ENCODE results near the gene CIRBP.

The CIRBP gene

DNA sequence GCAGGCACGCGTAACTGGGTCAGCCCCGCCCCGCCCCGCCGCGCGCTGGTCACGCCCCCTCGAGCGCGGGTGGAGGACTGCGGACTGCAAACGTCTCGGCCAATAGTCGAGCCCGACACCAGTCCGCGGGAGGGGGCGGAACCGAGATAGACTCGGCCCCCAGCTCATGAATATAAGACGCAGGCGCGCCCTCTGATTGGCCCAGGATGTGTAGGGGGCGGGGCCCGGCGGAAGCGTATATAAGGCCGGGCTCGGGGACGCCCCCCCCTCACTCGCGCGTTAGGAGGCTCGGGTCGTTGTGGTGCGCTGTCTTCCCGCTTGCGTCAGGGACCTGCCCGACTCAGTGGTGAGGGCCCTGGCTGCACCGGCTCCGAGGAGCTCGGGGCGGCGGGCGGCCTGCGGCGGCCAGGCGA is at the start of gene CIRBP:
Gene CIRBP, plus strand, starts transcription at position 268 of the 413 bp plus-strand sequence. CDS start 1,602 bp downstream, outside the sequence.
- H2AFZ ChIP-seq (ENCODE audit: low read depth): peak within 1 kb of the TSS; percentile 36; the same call in 1 of the 2 replicates
- peaks cover 36% of the 10 kb centered on the region for H3K79me2 ChIP-seq (ENCODE audit: insufficient read depth, low read depth)
- peaks cover 21% of the 10 kb centered on the region; the same call in 1 of the 2 replicates for H3K36me3 ChIP-seq (ENCODE audit: insufficient read depth)

DNA sequence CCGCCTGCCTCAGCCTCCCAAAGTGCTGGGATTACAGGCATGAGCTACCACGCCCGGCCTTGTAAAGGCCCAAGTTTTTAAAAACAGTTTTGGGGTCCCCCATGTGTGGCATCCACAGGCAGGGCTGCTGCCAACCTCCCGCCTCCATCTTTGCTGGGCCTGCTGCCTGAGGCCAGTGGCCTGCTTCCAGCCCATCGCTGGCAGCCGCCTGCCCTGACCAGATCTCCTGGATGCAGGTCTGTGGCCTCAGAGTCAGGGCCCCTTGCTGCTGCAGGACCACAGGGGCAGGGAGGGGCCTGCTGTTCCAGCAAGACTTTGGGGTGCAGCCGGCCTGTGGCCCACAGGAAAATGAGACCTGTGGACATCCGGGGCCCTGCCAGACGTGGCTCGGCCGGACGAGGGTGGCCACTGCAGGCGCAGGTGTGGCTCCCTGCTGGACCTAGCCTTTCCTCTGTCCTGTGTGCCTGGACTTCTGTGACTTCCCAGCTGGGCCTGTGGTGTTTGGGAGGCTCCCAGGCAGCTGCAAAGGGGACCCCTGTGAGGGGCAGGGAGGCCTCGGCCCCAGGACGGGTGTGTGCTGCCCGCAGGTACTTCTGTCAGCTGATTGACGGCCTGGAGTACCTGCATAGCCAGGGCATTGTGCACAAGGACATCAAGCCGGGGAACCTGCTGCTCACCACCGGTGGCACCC is 49.2 kb upstream of the CIRBP start:
- Histone ChIP-seq H3K27me3 (ENCODE audit: insufficient read depth, low read depth) (no peaks in the 10 kb centered on the region), H3K4me2 (no peak overlapping the region), H3K4me3 (IDR thresholded peaks at IDR 0.05; ENCODE audit: insufficient read depth, low read depth, low read length) (no peak overlapping the region), H3K79me2 (ENCODE audit: insufficient read depth, low read depth) (peaks cover 14% of the 10 kb centered on the region; the same call in 1 of the 2 replicates), H3K9ac (no peak overlapping the region), H3K27ac (no peak overlapping the region), H4K20me1 (ENCODE audit: insufficient read depth) (no peaks in the 10 kb centered on the region), H2AFZ (ENCODE audit: low read depth) (no peak overlapping the region), H3K36me3 (ENCODE audit: insufficient read depth) (no peaks in the 10 kb centered on the region), H3K4me1 (ENCODE audit: low read depth, poor library complexity, severe bottlenecking) (no peaks in the 10 kb centered on the region)
- TF ChIP-seq, protein P1, sequence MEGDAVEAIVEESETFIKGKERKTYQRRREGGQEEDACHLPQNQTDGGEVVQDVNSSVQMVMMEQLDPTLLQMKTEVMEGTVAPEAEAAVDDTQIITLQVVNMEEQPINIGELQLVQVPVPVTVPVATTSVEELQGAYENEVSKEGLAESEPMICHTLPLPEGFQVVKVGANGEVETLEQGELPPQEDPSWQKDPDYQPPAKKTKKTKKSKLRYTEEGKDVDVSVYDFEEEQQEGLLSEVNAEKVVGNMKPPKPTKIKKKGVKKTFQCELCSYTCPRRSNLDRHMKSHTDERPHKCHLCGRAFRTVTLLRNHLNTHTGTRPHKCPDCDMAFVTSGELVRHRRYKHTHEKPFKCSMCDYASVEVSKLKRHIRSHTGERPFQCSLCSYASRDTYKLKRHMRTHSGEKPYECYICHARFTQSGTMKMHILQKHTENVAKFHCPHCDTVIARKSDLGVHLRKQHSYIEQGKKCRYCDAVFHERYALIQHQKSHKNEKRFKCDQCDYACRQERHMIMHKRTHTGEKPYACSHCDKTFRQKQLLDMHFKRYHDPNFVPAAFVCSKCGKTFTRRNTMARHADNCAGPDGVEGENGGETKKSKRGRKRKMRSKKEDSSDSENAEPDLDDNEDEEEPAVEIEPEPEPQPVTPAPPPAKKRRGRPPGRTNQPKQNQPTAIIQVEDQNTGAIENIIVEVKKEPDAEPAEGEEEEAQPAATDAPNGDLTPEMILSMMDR (conservative IDR thresholded peaks at IDR 0.05; ENCODE audit: low read depth, low read length): no peak

More for the DNA sequence above, at the start of gene CIRBP:
- Histone ChIP-seq H3K4me1 (ENCODE audit: low read depth, poor library complexity, severe bottlenecking) (peaks cover 35% of the 10 kb centered on the region), H3K4me3 (IDR thresholded peaks at IDR 0.05; ENCODE audit: insufficient read depth, low read depth, low read length) (peak within 1 kb of the TSS; percentile 50), H3K9ac (peak within 1 kb of the TSS; percentile 72), H4K20me1 (ENCODE audit: insufficient read depth) (no peaks in the 10 kb centered on the region), H3K27ac (peak within 1 kb of the TSS; percentile 81), H3K27me3 (ENCODE audit: insufficient read depth, low read depth) (no peaks in the 10 kb centered on the region), H3K4me2 (peak within 1 kb of the TSS; percentile 95)
- TF ChIP-seq, protein P1 (conservative IDR thresholded peaks at IDR 0.05; ENCODE audit: low read depth, low read length): no peak

DNA sequence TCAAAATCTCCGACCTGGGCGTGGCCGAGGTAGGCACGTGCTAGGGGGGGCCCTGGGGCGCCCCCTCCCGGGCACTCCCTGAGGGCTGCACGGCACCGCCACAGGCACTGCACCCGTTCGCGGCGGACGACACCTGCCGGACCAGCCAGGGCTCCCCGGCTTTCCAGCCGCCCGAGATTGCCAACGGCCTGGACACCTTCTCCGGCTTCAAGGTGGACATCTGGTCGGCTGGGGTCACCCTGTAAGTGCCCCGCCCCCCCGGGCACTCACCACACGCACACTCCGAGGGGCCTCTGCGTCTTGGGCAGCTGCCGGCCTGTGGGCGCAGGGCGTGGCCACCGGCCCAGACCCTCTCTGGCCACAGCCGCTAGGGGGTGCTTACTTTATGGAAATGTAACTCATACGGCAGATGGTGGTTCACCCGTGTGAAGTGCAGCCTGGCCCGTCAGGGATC is 48.6 kb upstream of the CIRBP start:
- no peak overlapping the region for H3K9ac ChIP-seq
- no peaks in the 10 kb centered on the region for H3K36me3 ChIP-seq (ENCODE audit: insufficient read depth)
- no peak overlapping the region for H3K27ac ChIP-seq
- peaks cover 14% of the 10 kb centered on the region; the same call in 1 of the 2 replicates for H3K79me2 ChIP-seq (ENCODE audit: insufficient read depth, low read depth)
- no peak overlapping the region for H3K4me2 ChIP-seq
- H3K4me1 ChIP-seq (ENCODE audit: low read depth, poor library complexity, severe bottlenecking): no peaks in the 10 kb centered on the region
- no peaks in the 10 kb centered on the region for H4K20me1 ChIP-seq (ENCODE audit: insufficient read depth)
- no peaks in the 10 kb centered on the region for H3K27me3 ChIP-seq (ENCODE audit: insufficient read depth, low read depth)
- TF ChIP-seq, protein P1 (conservative IDR thresholded peaks at IDR 0.05; ENCODE audit: low read depth, low read length): no peak
- H2AFZ ChIP-seq (ENCODE audit: low read depth): no peak overlapping the region
- H3K4me3 ChIP-seq (IDR thresholded peaks at IDR 0.05; ENCODE audit: insufficient read depth, low read depth, low read length): no peak overlapping the region

DNA sequence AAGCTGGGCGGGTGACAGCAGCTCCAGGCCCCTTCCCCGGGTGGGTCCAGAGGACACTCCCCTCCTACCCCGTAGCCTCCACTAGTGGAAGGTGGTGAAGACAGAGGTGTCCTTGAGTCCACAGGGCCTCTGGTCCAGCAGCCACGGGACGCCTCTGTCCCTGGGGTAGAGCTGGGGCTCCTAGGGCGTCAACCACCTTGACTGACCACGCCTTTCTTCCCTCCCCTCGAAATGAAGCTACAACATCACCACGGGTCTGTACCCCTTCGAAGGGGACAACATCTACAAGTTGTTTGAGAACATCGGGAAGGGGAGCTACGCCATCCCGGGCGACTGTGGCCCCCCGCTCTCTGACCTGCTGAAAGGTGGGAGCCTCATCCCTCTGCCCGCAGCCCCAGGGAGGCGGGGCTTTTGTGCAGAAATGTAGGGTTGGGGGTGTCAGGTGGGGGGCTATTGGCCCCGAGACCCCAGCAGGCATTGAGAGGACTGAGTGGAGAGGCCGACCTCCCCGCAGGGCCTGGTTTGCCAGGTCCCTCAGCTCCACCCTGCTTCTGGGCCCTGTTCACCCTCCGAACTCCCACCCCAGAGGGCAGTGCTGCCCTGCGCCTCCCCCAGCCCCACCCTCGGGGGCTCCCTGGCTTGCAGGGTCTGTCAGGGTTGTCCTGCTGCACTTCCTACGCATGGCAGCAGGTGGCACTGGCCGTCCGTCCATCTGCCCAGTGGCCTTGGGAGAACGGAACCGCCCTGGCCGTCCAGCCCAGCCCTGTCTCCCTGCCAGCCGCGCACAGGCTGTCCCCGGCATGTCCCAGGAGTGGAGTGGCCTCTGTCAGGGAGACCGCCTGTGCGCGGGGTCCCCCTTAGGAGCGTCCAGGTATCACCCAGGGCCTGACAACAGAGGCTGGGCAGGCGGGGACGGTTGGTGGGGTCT is 47.9 kb upstream of the CIRBP start:
- Histone ChIP-seq H3K79me2 (ENCODE audit: insufficient read depth, low read depth) (peaks cover 8% of the 10 kb centered on the region; the same call in 1 of the 2 replicates), H3K36me3 (ENCODE audit: insufficient read depth) (no peaks in the 10 kb centered on the region), H3K4me3 (IDR thresholded peaks at IDR 0.05; ENCODE audit: insufficient read depth, low read depth, low read length) (no peak overlapping the region), H3K27me3 (ENCODE audit: insufficient read depth, low read depth) (no peaks in the 10 kb centered on the region), H3K4me1 (ENCODE audit: low read depth, poor library complexity, severe bottlenecking) (no peaks in the 10 kb centered on the region), H3K27ac (no peak overlapping the region), H3K4me2 (no peak overlapping the region), H4K20me1 (ENCODE audit: insufficient read depth) (no peaks in the 10 kb centered on the region), H3K9ac (no peak overlapping the region), H2AFZ (ENCODE audit: low read depth) (no peak overlapping the region)
- TF ChIP-seq, protein P1 (conservative IDR thresholded peaks at IDR 0.05; ENCODE audit: low read depth, low read length): peak; percentile 45

All from KMS-11 (cell line).